GM18951 (cell line): ENCODE results near the gene ST8SIA6.
"Not testable (repeated sequence)": the region's sequence is repeated elsewhere in the genome, so short reads cannot be mapped to it uniquely, and the experiment has no call there.

ENCODE experiments used
- POLR2A ChIP-seq: IDR thresholded peaks from 4 replicates; pipeline ENCODE4 v1.6.1; 2011; ENCODE audit warnings: mild to moderate bottlenecking; ENCODE audit not compliant: insufficient read length, insufficient read depth; ENCODE audit errors: extremely low read depth
- in situ Hi-C: fragments of 300-500 bp; cut with MboI; formaldehyde crosslinking; loops from one replicate; pipeline ENCODE4 v1.12.0; 2022; ENCODE audit warnings: low sequenced_read_pairs, mixed read lengths, inconsistent platforms; ENCODE audit not compliant: unreplicated experiment

Gene ST8SIA6

GRCh38 chr10:17450024-17450423 lies 4.4 kb downstream of the ST8SIA6 start:
- no peak for TF ChIP-seq POLR2A
- in situ Hi-C loops, result no loop called here

- TF ChIP-seq POLR2A, result no peak
- in situ Hi-C loops, result no loop called here
Observed at GRCh38 chr10:17445400-17445998, 8.9 kb downstream of the ST8SIA6 start.

GRCh38 chr10:17444388-17444714 lies 10.0 kb downstream of the ST8SIA6 start:
- in situ Hi-C loops, result no loop called here
- no peak for TF ChIP-seq POLR2A

- TF ChIP-seq POLR2A, result no peak
- in situ Hi-C loops, result no loop called here
Observed at GRCh38 chr10:17443707-17444387, 10.5 kb downstream of the ST8SIA6 start.

GRCh38 chr10:17438583-17438982 lies 15.8 kb downstream of the ST8SIA6 start:
- in situ Hi-C loops, result no loop called here
- TF ChIP-seq POLR2A, result no peak

GRCh38 chr10:17436578-17436977 lies 17.8 kb downstream of the ST8SIA6 start:
- in situ Hi-C loops, result not testable (repeated sequence)

- TF ChIP-seq POLR2A, result no peak
- in situ Hi-C loops, result no loop called here
Observed at GRCh38 chr10:17435953-17436352, 18.4 kb downstream of the ST8SIA6 start.

GRCh38 chr10:17435187-17435586 lies 19.2 kb downstream of the ST8SIA6 start:
- TF ChIP-seq POLR2A, result no peak
- in situ Hi-C loops, result no loop called here

GRCh38 chr10:17432723-17433122 lies 21.7 kb downstream of the ST8SIA6 start:
- no peak for TF ChIP-seq POLR2A
- in situ Hi-C loops, result no loop called here

GRCh38 chr10:17431871-17432311 lies 22.5 kb downstream of the ST8SIA6 start:
- no peak for TF ChIP-seq POLR2A
- in situ Hi-C loops, result no loop called here

- TF ChIP-seq POLR2A, result no peak
- in situ Hi-C loops, result no loop called here
Observed at GRCh38 chr10:17430647-17431355, 23.6 kb downstream of the ST8SIA6 start.

GRCh38 chr10:17429490-17429889 lies 24.9 kb downstream of the ST8SIA6 start:
- in situ Hi-C loops, result no loop called here
- no peak for TF ChIP-seq POLR2A

- in situ Hi-C loops, result no loop called here
- no peak for TF ChIP-seq POLR2A
Observed at GRCh38 chr10:17428351-17429097, 25.9 kb downstream of the ST8SIA6 start.
